ENCODE data around the gene ELMO3. TPM values are rescaled to one million over a fixed set of nuclear protein-coding genes. Genes with fewer than 3 reads are reported as not detected.

The ELMO3 gene
- total RNA-seq, 1 donor from 2014 or later = not detected

GRCh38 chr16:67252609-67253497 is 53.9 kb downstream of the ELMO3 start:
- H3K27me3 Mint-ChIP-seq (ENCODE audit: insufficient read depth, low read depth) = peaks cover 20% of the 10 kb centered on the region
- H3K9ac ChIP-seq = no peak overlapping the region
- H3K27me3 ChIP-seq = peaks cover 33% of the 10 kb centered on the region
- peaks cover 15% of the 10 kb centered on the region for H3K4me1 ChIP-seq
- H3K4me1 Mint-ChIP-seq = peaks cover 14% of the 10 kb centered on the region
- no peak overlapping the region for H3K27ac Mint-ChIP-seq
- H3K9me3 Mint-ChIP-seq = no peaks in the 10 kb centered on the region
- no peaks in the 10 kb centered on the region for H4K20me1 ChIP-seq (ENCODE audit: low read depth)
- DNase-seq (ENCODE audit: low spot score) = no peak
- no peak overlapping the region for H3K4me3 ChIP-seq
- H3F3A ChIP-seq (ENCODE audit: low read depth) = peaks cover 17% of the 10 kb centered on the region
- H3K36me3 Mint-ChIP-seq = no peaks in the 10 kb centered on the region
- no peaks in the 10 kb centered on the region for H3K79me2 ChIP-seq (ENCODE audit: low read depth)
- H3K4me3 Mint-ChIP-seq = no peak overlapping the region
- no peak overlapping the region for H2AFZ ChIP-seq (replicated peaks)
- H3K9me3 ChIP-seq (ENCODE audit: low read depth) = no peaks in the 10 kb centered on the region
- TF ChIP-seq EZH2 (IDR thresholded peaks at IDR 0.05) (no peak), EZH2phosphoT487 (IDR thresholded peaks at IDR 0.05) (no peak)
- no peaks in the 10 kb centered on the region for H3K36me3 ChIP-seq
- H3K4me2 ChIP-seq = no peak overlapping the region
- no peak overlapping the region for H3K27ac ChIP-seq

MicroRNAs within 50 kb of the gene (microRNA counts, 767-probe panel; counts per million panel counts)
- 460 counts per million, percentile 90 among the panel's probes with 10 or more counts for microRNA hsa-miR-328

Small RNA genes lying within 50 kb of the gene (microRNA-seq; reads per million reads assigned to microRNA genes)
- 17.8 reads per million, percentile 49 among the genes with 10 or more reads in this experiment for gene MIR328

Small RNA genes lying within 50 kb of the gene (small RNA-seq; reads per million reads assigned to genes)
- 0.50 reads per million, percentile 55 among the genes with 10 or more reads in this experiment for gene MIR328

Other genes with a start within 250 kb of the ELMO3 start
- 5.7 and 13.4 TPM in 2 replicates for gene CES3, start 237.9 kb upstream of the ELMO3 start, total RNA-seq (ENCODE audit: low replicate concordance)
- gene CES4A, start 210.5 kb upstream of the ELMO3 start, total RNA-seq (ENCODE audit: low replicate concordance) = 0.22 and 1.8 TPM in 2 replicates
- gene CBFB, start 170.0 kb upstream of the ELMO3 start, total RNA-seq (ENCODE audit: low replicate concordance) = 64.7 and 95.5 TPM in 2 replicates
- 29.1 and 31.5 TPM in 2 replicates for gene PHAF1, start 89.2 kb upstream of the ELMO3 start, total RNA-seq (ENCODE audit: low replicate concordance)
- gene B3GNT9, start 48.1 kb upstream of the ELMO3 start, total RNA-seq (ENCODE audit: low replicate concordance) = 2.6 and 5.9 TPM in 2 replicates
- 0.25 and 0.30 TPM in 2 replicates for gene TRADD, start 39.2 kb upstream of the ELMO3 start, total RNA-seq (ENCODE audit: low replicate concordance)
- not detected in 2 replicates for gene FBXL8, start 39.2 kb upstream of the ELMO3 start, total RNA-seq (ENCODE audit: low replicate concordance)
- 1.0 TPM in 1 of 2 replicates, not detected in the other for gene HSF4, start 34.4 kb upstream of the ELMO3 start, total RNA-seq (ENCODE audit: low replicate concordance)
- 0.37 and 5.5 TPM in 2 replicates for gene NOL3, start 28.6 kb upstream of the ELMO3 start, total RNA-seq (ENCODE audit: low replicate concordance)
- gene MATCAP1, start 15.2 kb upstream of the ELMO3 start, total RNA-seq (ENCODE audit: low replicate concordance) = 15.7 and 50.9 TPM in 2 replicates
- gene EXOC3L1, start 9.0 kb upstream of the ELMO3 start, total RNA-seq (ENCODE audit: low replicate concordance) = not detected in 2 replicates
- gene E2F4, start 7.0 kb upstream of the ELMO3 start, total RNA-seq (ENCODE audit: low replicate concordance) = 35.3 and 101 TPM in 2 replicates
- gene TMEM208, start 28.0 kb downstream of the ELMO3 start, total RNA-seq (ENCODE audit: low replicate concordance) = 27.3 and 39.4 TPM in 2 replicates
- 5.5 and 14.2 TPM in 2 replicates for gene FHOD1, start 48.4 kb downstream of the ELMO3 start, total RNA-seq (ENCODE audit: low replicate concordance)
- gene SLC9A5, start 49.8 kb downstream of the ELMO3 start, total RNA-seq (ENCODE audit: low replicate concordance) = 2.5 and 4.2 TPM in 2 replicates
- gene PLEKHG4, start 80.4 kb downstream of the ELMO3 start, total RNA-seq (ENCODE audit: low replicate concordance) = 4.0 and 6.2 TPM in 2 replicates
- gene KCTD19, start 127.6 kb downstream of the ELMO3 start, total RNA-seq (ENCODE audit: low replicate concordance) = 1.1 TPM in 2 replicates
- gene LRRC36, start 127.7 kb downstream of the ELMO3 start, total RNA-seq (ENCODE audit: low replicate concordance) = 0.34 TPM in 1 of 2 replicates, not detected in the other
- gene TPPP3, start 194.4 kb downstream of the ELMO3 start, total RNA-seq (ENCODE audit: low replicate concordance) = 0.96 TPM in 1 of 2 replicates, not detected in the other
- gene ZDHHC1, start 217.3 kb downstream of the ELMO3 start, total RNA-seq (ENCODE audit: low replicate concordance) = 1.5 and 2.2 TPM in 2 replicates
- gene HSD11B2, start 232.0 kb downstream of the ELMO3 start, total RNA-seq (ENCODE audit: low replicate concordance) = 1.6 TPM in 1 of 2 replicates, not detected in the other

Data from neural progenitor cell (in vitro differentiated cells).